Gastrocnemius medialis (tissue), 4 donors: ENCODE data around the gene AADAC. TPM values are rescaled to one million over a fixed set of nuclear protein-coding genes. Genes with fewer than 3 reads are reported as not detected.

Experiments
- ATAC-seq, 2 donors: fragments of 150-250 bp; one replicate each; pipeline ENCODE4 v1.9.1; 2016
- DNase-seq, 2 donors: peaks; one replicate each; pipeline ENCODE4 v3.0.0-alpha.2; 2019
- H3K27ac ChIP-seq, 4 donors: fragments of 200-600 bp; sonication (generic); 1 replicate in 1 of 4; 2 replicates in 3 of 4; pipeline ENCODE4 v1.5.1; 2016 to 2018; ENCODE audit warnings: mild to moderate bottlenecking in 2 of 4, moderate library complexity in 1 of 4
- H3K27me3 ChIP-seq, 3 donors: fragments of 200-600 bp; sonication (generic) in 2 of 3; 1 replicate in 1 of 3; 2 replicates in 2 of 3; pipeline versions ENCODE4 v1.5.1 to v1.6.0; 2016 to 2019; ENCODE audit warnings: mild to moderate bottlenecking in 1 of 3, moderate library complexity in 1 of 3
- H3K36me3 ChIP-seq, 2 donors: fragments of 200-600 bp; sonication (generic) in 1 of 2; one replicate each; pipeline ENCODE4 v1.5.1; 2017 to 2018
- H3K4me1 ChIP-seq, 2 donors: fragments of 200-600 bp; sonication (generic) in 1 of 2; one replicate each; pipeline ENCODE4 v1.5.1; 2016 to 2017; ENCODE audit warnings: mild to moderate bottlenecking in 2 of 2
- H3K4me3 ChIP-seq, 4 donors: fragments of 200-600 bp; sonication (generic) in 3 of 4; 1 replicate in 1 of 4; 2 replicates in 3 of 4; pipeline ENCODE4 v1.5.1; 2016 to 2019; ENCODE audit warnings: mild to moderate bottlenecking in 2 of 4
- H3K9me3 ChIP-seq, 3 donors: fragments of 200-600 bp; sonication (generic) in 2 of 3; 1 replicate in 1 of 3; 2 replicates in 2 of 3; pipeline ENCODE4 v1.5.1; 2016 to 2019
- POLR2A ChIP-seq, 2 donors: fragments of 450-650 bp; IDR thresholded peaks; one replicate each; pipeline ENCODE4 v1.6.1; 2017; ENCODE audit warnings: antibody characterized with exemption in 2 of 2, mild to moderate bottlenecking in 2 of 2, moderate library complexity in 2 of 2
- in situ Hi-C, 4 donors: fragments of 200-750 bp; cut with MboI; loops; one replicate each; pipeline versions ENCODE4 v1.15.0 to v1.8.0; 2017; ENCODE audit warnings: low sequenced_read_pairs in 4 of 4
- intact Hi-C: fragments of 100-400 bp; cut with DNase I; formaldehyde crosslinking; loops from one replicate; pipeline ENCODE4 v1.15.1; 2023; ENCODE audit warnings: low total_unique reads
- total RNA-seq, 4 donors: library from RNA; depleted of rRNA; stranded (reverse); fragments of >200 nt; gene quantifications; one replicate each; pipeline versions ENCODE4 v1.1.0 to v1.2.3, GENCODE V29; 2016
- TF ChIP-seq, protein P1 (sequence below), 5 experiments: fragments of 450-650 bp in 3 of 5; fragments of 200-600 bp in 2 of 5; sonication (generic) in 2 of 5; IDR thresholded peaks in 4 of 5; conservative IDR thresholded peaks in 1 of 5; 1 replicate in 4 of 5; 2 replicates in 1 of 5; pipeline ENCODE4 v1.5.1; 2016 to 2019; ENCODE audit warnings: antibody characterized with exemption in 5 of 5, mild to moderate bottlenecking in 3 of 5, moderate library complexity in 3 of 5

AADAC gene
- total RNA-seq, 4 donors from 2014 or later: 0.85 to 1.1 TPM; not detected in 2

DNA sequence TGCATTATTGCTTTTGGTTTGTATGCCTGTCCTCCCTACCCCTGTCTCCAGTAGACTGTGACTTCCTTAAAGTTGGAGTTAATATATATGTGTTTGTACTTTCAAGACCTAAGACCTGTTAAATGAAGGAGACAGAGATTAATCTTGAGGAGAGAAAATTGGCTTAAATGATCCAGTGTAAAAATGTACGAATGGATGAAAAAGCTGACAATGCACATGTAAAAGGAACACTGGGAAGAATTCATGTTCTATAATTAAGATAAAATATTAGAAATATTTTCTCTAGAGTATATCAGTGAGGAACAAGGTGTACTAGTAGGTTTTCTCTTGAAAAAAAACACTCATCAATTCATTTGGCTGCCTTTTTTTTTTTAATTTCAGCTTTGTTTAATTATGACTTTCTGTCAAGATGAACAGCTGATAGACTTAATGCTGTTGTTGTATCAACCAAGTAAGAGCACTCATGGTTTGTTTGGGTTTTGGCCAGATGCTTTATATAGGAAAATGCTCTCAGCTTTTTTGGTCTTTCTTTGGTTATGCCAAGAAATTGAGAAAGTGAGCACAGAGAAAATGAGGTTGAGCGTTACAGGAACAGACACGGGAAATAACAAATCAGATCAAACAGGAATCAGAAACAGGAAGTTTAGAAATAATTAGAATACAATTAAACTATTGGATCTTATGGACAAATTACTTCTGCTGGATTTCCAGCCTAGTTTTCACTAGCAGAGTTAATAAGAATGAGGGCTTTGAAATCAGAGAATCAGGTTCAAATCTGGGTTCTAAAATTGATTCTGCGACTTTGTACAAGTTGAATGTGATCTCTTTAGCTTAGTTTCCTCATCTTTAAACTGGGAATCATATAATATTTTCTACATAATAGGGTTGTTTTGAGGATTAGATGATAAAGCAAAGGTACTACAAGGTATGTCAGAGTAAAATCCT lies 38.3 kb upstream of the AADAC start:
- intact Hi-C loops: no loop called here
- H3K9me3 ChIP-seq: no peaks in the 10 kb centered on the region
- ATAC-seq (no peak), DNase-seq (no peak)
- H3K36me3 ChIP-seq: no peaks in the 10 kb centered on the region
- H3K4me1 ChIP-seq: peaks cover 6 to 8% of the 10 kb centered on the region in 2 donors
- H3K27ac ChIP-seq: no peak overlapping the region
- no peaks in the 10 kb centered on the region for H3K27me3 ChIP-seq
- no peak overlapping the region for H3K4me3 ChIP-seq
- in situ Hi-C loops: no loop called here
- TF ChIP-seq, protein P1, sequence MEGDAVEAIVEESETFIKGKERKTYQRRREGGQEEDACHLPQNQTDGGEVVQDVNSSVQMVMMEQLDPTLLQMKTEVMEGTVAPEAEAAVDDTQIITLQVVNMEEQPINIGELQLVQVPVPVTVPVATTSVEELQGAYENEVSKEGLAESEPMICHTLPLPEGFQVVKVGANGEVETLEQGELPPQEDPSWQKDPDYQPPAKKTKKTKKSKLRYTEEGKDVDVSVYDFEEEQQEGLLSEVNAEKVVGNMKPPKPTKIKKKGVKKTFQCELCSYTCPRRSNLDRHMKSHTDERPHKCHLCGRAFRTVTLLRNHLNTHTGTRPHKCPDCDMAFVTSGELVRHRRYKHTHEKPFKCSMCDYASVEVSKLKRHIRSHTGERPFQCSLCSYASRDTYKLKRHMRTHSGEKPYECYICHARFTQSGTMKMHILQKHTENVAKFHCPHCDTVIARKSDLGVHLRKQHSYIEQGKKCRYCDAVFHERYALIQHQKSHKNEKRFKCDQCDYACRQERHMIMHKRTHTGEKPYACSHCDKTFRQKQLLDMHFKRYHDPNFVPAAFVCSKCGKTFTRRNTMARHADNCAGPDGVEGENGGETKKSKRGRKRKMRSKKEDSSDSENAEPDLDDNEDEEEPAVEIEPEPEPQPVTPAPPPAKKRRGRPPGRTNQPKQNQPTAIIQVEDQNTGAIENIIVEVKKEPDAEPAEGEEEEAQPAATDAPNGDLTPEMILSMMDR (IDR thresholded peaks at IDR 0.05 in 4 of 5, conservative IDR thresholded peaks at IDR 0.05 in 1 of 5): no peak
- TF ChIP-seq POLR2A (IDR thresholded peaks at IDR 0.05): no peak

DNA sequence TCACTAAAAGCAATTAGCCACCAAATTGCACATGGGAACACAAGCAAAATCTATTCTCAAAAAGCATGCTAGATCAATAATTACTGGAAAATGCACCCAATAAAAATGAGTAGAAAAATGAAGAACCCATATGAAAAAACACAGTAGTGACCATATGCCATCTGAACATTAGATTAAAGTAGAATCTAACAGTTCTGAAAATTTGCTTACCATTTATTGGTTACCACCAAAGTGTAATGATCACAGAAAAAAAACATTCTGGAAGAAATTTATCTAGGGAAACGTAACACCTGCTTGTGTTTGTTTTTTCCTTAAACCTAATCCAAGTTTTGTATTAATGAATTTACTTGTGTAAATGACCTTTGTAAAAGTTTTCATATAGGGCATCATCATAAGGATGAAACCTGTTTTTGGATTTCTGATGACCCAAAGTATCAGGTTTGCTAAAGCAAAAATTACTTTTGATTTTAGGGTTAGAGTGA lies 37.6 kb upstream of the AADAC start:
- H3K27ac ChIP-seq: no peak overlapping the region
- no peaks in the 10 kb centered on the region for H3K27me3 ChIP-seq
- TF ChIP-seq, protein P1 (IDR thresholded peaks at IDR 0.05 in 4 of 5, conservative IDR thresholded peaks at IDR 0.05 in 1 of 5): no peak
- TF ChIP-seq POLR2A (IDR thresholded peaks at IDR 0.05): no peak
- intact Hi-C loops (no loop called here), in situ Hi-C loops (no loop called here)
- H3K4me3 ChIP-seq: no peak overlapping the region
- H3K9me3 ChIP-seq: no peaks in the 10 kb centered on the region
- peaks cover 3 to 6% of the 10 kb centered on the region in 2 donors for H3K4me1 ChIP-seq
- ATAC-seq: no peak
- DNase-seq: no peak
- H3K36me3 ChIP-seq: no peaks in the 10 kb centered on the region

DNA sequence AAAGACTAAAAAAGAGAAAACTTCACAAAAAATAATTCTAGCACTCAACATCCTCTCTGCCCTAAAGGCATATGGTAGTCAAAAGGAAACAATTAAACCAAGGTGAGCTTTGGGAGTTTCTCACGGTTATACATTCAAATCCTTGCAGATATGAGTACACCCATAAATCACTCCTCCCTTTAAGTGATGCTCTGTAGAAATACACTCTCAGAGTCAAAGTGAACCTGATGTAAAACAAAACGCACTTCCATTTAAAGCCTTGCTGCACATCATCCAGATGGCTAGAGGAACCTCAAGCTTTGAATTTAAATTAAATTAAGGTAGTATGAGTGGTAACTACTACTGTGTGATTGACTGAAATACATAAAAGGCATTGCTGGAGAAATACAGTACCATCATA lies 36.0 kb upstream of the AADAC start:
- no peak for TF ChIP-seq POLR2A (IDR thresholded peaks at IDR 0.05)
- TF ChIP-seq, protein P1 (IDR thresholded peaks at IDR 0.05 in 4 of 5, conservative IDR thresholded peaks at IDR 0.05 in 1 of 5): no peak
- Histone ChIP-seq H3K27me3 (no peaks in the 10 kb centered on the region), H3K9me3 (no peaks in the 10 kb centered on the region), H3K4me3 (no peak overlapping the region), H3K27ac (no peak overlapping the region), H3K4me1 (no peaks in the 10 kb centered on the region), H3K36me3 (no peaks in the 10 kb centered on the region)
- no peak for ATAC-seq
- intact Hi-C loops (no loop called here), in situ Hi-C loops (no loop called here)
- DNase-seq: no peak

DNA sequence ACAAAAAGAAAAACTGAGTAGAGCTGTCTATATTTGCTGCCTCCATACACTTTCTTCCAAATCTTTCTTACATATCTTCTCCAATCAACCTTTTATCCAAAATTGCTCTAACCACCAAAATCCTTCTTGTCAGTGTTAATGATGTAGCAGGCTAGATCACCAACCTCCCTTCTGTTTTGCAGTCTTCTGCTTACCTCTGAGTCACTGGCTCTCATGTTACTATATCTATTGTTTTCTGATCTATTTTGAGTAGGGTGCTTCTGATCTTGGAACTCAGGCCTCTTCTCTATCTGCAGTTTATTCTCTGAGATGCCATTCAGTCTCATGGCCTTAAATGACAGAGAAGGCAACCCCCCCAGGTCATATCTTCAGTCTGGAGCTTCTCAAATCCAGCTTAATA lies 26.3 kb upstream of the AADAC start:
- ATAC-seq (no peak), DNase-seq (no peak)
- Histone ChIP-seq H3K9me3 (no peaks in the 10 kb centered on the region), H3K4me1 (no peaks in the 10 kb centered on the region), H3K27ac (no peak overlapping the region), H3K36me3 (no peaks in the 10 kb centered on the region), H3K27me3 (no peaks in the 10 kb centered on the region), H3K4me3 (no peak overlapping the region)
- in situ Hi-C loops: no loop called here
- intact Hi-C loops: no loop called here
- no peak for TF ChIP-seq POLR2A (IDR thresholded peaks at IDR 0.05)
- TF ChIP-seq, protein P1 (IDR thresholded peaks at IDR 0.05 in 4 of 5, conservative IDR thresholded peaks at IDR 0.05 in 1 of 5): no peak
